H9 (cell line): Measurements from ENCODE around the gene MPC1L. TPM values are rescaled to one million over a fixed set of nuclear protein-coding genes. Genes with fewer than 3 reads are reported as not detected.

Experiments used
- DNase-seq: peaks from one replicate; pipeline ENCODE4 v3.0.0-alpha.2; 2017
- H2AFZ ChIP-seq: one replicate; pipeline ENCODE4 v1.6.1; 2013; ENCODE audit warnings: mild to moderate bottlenecking, low read length, control low read depth, moderate library complexity
- H2AK5ac ChIP-seq: 2 replicates; pipeline ENCODE4 v1.6.1; 2013; ENCODE audit warnings: low read length, control low read depth, mixed read lengths; ENCODE audit not compliant: insufficient read length
- H2BK120ac ChIP-seq: one replicate; pipeline ENCODE4 v1.6.1; 2013; ENCODE audit warnings: low read depth, mild to moderate bottlenecking, low read length, control low read depth, inconsistent platforms; ENCODE audit not compliant: poor library complexity, severe bottlenecking
- H2BK12ac ChIP-seq: 2 replicates; pipeline ENCODE4 v1.6.1; 2013; ENCODE audit warnings: low read length, control low read depth, mixed read lengths, low read depth; ENCODE audit not compliant: insufficient read length
- H2BK15ac ChIP-seq: 2 replicates; pipeline ENCODE4 v1.6.1; 2013; ENCODE audit warnings: low read depth, low read length, control low read depth
- H2BK20ac ChIP-seq: one replicate; pipeline ENCODE4 v1.6.1; 2013; ENCODE audit warnings: low read depth, mild to moderate bottlenecking, low read length, control low read depth, inconsistent platforms; ENCODE audit not compliant: poor library complexity, severe bottlenecking
- H2BK5ac ChIP-seq: 2 replicates; pipeline ENCODE4 v1.6.1; 2013; ENCODE audit warnings: low read length, control low read depth, mixed read lengths; ENCODE audit not compliant: insufficient read length
- H3K14ac ChIP-seq: 2 replicates; pipeline ENCODE4 v1.6.1; 2013; ENCODE audit warnings: low read length, control low read depth; ENCODE audit not compliant: insufficient read depth
- H3K18ac ChIP-seq: 2 replicates; pipeline ENCODE4 v1.6.1; 2013; ENCODE audit warnings: low read depth, mild to moderate bottlenecking, mixed read lengths, low read length, control low read depth; ENCODE audit not compliant: insufficient read length
- H3K23ac ChIP-seq: 2 replicates; pipeline ENCODE4 v1.6.1; 2013; ENCODE audit warnings: low read length, control low read depth, mixed read lengths, low read depth; ENCODE audit not compliant: insufficient read length
- H3K23me2 ChIP-seq: 2 replicates; pipeline ENCODE4 v1.6.1; 2013; ENCODE audit warnings: low read depth, mild to moderate bottlenecking, mixed read lengths, low read length, control low read depth; ENCODE audit not compliant: insufficient read length, poor library complexity, severe bottlenecking
- H3K27ac ChIP-seq: 2 replicates; pipeline ENCODE4 v1.5.1; 2013; ENCODE audit warnings: low read length, control low read depth, mixed read lengths, low read depth; ENCODE audit not compliant: insufficient read length
- H3K27me3 ChIP-seq: 2 replicates; pipeline ENCODE4 v1.6.1; 2013; ENCODE audit warnings: low read length, control low read depth, inconsistent platforms; ENCODE audit not compliant: insufficient read depth
- H3K4ac ChIP-seq: 2 replicates; pipeline ENCODE4 v1.6.1; 2013; ENCODE audit warnings: low read depth, mild to moderate bottlenecking, control low read depth, inconsistent platforms, low read length, moderate library complexity
- H3K4me1 ChIP-seq: 2 replicates; pipeline ENCODE4 v1.6.1; 2013; ENCODE audit warnings: low read length, control low read depth, inconsistent platforms; ENCODE audit not compliant: insufficient read depth
- H3K4me2 ChIP-seq: 2 replicates; pipeline ENCODE4 v1.6.1; 2013; ENCODE audit warnings: low read length, control low read depth, mixed read lengths; ENCODE audit not compliant: insufficient read length, insufficient read depth
- H3K56ac ChIP-seq: 2 replicates; pipeline ENCODE4 v1.6.1; 2013; ENCODE audit warnings: low read depth, mild to moderate bottlenecking, mixed read lengths, low read length, control low read depth; ENCODE audit not compliant: insufficient read length
- H3K79me1 ChIP-seq: 2 replicates; pipeline ENCODE4 v1.6.1; 2013; ENCODE audit warnings: low read depth, mild to moderate bottlenecking, moderate library complexity, low read length, control low read depth, inconsistent platforms; ENCODE audit not compliant: insufficient read depth, poor library complexity, severe bottlenecking
- H3K79me2 ChIP-seq: 2 replicates; pipeline ENCODE4 v1.6.1; 2013; ENCODE audit warnings: low read length, control low read depth, inconsistent platforms; ENCODE audit not compliant: insufficient read depth
- H3K9ac ChIP-seq: 2 replicates; pipeline ENCODE4 v1.6.1; 2013; ENCODE audit warnings: low read length, control low read depth, mixed read lengths; ENCODE audit not compliant: insufficient read length; ENCODE audit errors: extremely low read depth
- H3K9me3 ChIP-seq: one replicate; pipeline ENCODE4 v1.6.1; 2013; ENCODE audit warnings: low read depth, low read length, inconsistent platforms; ENCODE audit not compliant: control insufficient read depth
- H3T11ph ChIP-seq: one replicate; pipeline ENCODE4 v1.6.1; 2013; ENCODE audit warnings: mild to moderate bottlenecking, low read length, control low read depth, inconsistent platforms
- H4K20me1 ChIP-seq: one replicate; pipeline ENCODE4 v1.6.1; 2013; ENCODE audit not compliant: control insufficient read depth, insufficient read length, insufficient read depth
- H4K5ac ChIP-seq: 2 replicates; pipeline ENCODE4 v1.6.1; 2013; ENCODE audit warnings: low read depth, mild to moderate bottlenecking, mixed read lengths, low read length, control low read depth; ENCODE audit not compliant: insufficient read length
- H4K8ac ChIP-seq: replicated peaks from 2 replicates; pipeline ENCODE4 v1.6.1; 2013; ENCODE audit warnings: low read length, control low read depth, mixed read lengths, low read depth; ENCODE audit not compliant: insufficient read length
- H4K91ac ChIP-seq: 2 replicates; pipeline ENCODE4 v1.6.1; 2013; ENCODE audit warnings: low read depth, mild to moderate bottlenecking, moderate library complexity, mixed read lengths, low read length, control low read depth; ENCODE audit not compliant: insufficient read length
- H3K27ac Mint-ChIP-seq, 3 experiments: 2 replicates in 2 of 3; 3 replicates in 1 of 3; pipeline ENCODE4 v1.8.0; 2020 to 2021; ENCODE audit warnings: mixed read lengths in 3 of 3, mild to moderate bottlenecking in 1 of 3, moderate library complexity in 1 of 3
- H3K27me3 Mint-ChIP-seq: 2 replicates; pipeline ENCODE4 v1.8.0; 2021; ENCODE audit warnings: low read depth, mild to moderate bottlenecking, moderate library complexity, mixed read lengths
- H3K36me3 Mint-ChIP-seq, 3 experiments: 2 replicates in 2 of 3; 3 replicates in 1 of 3; pipeline ENCODE4 v1.8.0; 2020 to 2021; ENCODE audit warnings: low read depth in 3 of 3, mixed read lengths in 3 of 3; ENCODE audit not compliant: insufficient read depth in 1 of 3
- H3K4me1 Mint-ChIP-seq, 2 experiments: 2 replicates each; pipeline ENCODE4 v1.8.0; 2020; ENCODE audit warnings: mixed read lengths in 2 of 2
- H3K4me3 Mint-ChIP-seq, 2 experiments: 2 replicates in 1 of 2; 3 replicates in 1 of 2; pipeline ENCODE4 v1.8.0; 2020 to 2021; ENCODE audit warnings: mild to moderate bottlenecking in 2 of 2, mixed read lengths in 2 of 2, moderate library complexity in 1 of 2
- H3K9me3 Mint-ChIP-seq, 2 experiments: 2 replicates in 1 of 2; 3 replicates in 1 of 2; pipeline ENCODE4 v1.8.0; 2020; ENCODE audit warnings: mild to moderate bottlenecking in 2 of 2, mixed read lengths in 2 of 2, moderate library complexity in 1 of 2
- WGBS: extraction: QIAGEN DNeasy Blood & Tissue Kit; methylation state at CpG from one replicate; pipeline ENCODE4 v1.1.7; 2013; ENCODE audit warnings: missing lambda C conversion rate, low lambda C conversion rate, mixed read lengths; ENCODE audit not compliant: insufficient read length; ENCODE audit errors: extremely low coverage; 5-methylcytosine and 5-hydroxymethylcytosine counted together
- total RNA-seq: library from RNA; stranded (reverse); gene quantifications from 2 replicates; pipeline ENCODE4 v1.2.1, GENCODE V29; 2021
- TF ChIP-seq, protein P1 (sequence below): fragments of 200-600 bp; sonication (generic); conservative IDR thresholded peaks from 3 replicates; pipeline ENCODE4 v1.8.0; 2021; ENCODE audit warnings: antibody characterized with exemption, mild to moderate bottlenecking

Gene MPC1L
- total RNA-seq, 1 experiment from 2014 or later, result not detected

GRCh38 chrX:40660381-40660780 is 37.2 kb downstream of the MPC1L start:
- H4K5ac ChIP-seq, result no peak overlapping the region
- H3K23ac ChIP-seq, result no peak overlapping the region
- Mint-ChIP-seq H3K27me3 (no peaks in the 10 kb centered on the region), H3K27ac (no peak overlapping the region), H3K4me1 (peaks cover 2 to 5% of the 10 kb centered on the region in 2 experiments; a peak in 1 of 4 replicates), H3K9me3 (peaks cover 45 to 51% of the 10 kb centered on the region in 2 experiments), H3K36me3 (peaks cover 41 to 82% (median 67%) of the 10 kb centered on the region in 3 experiments), H3K4me3 (no peak overlapping the region)
- H3K18ac ChIP-seq, result no peak overlapping the region
- no peak overlapping the region for H2BK20ac ChIP-seq
- TF ChIP-seq, protein P1, sequence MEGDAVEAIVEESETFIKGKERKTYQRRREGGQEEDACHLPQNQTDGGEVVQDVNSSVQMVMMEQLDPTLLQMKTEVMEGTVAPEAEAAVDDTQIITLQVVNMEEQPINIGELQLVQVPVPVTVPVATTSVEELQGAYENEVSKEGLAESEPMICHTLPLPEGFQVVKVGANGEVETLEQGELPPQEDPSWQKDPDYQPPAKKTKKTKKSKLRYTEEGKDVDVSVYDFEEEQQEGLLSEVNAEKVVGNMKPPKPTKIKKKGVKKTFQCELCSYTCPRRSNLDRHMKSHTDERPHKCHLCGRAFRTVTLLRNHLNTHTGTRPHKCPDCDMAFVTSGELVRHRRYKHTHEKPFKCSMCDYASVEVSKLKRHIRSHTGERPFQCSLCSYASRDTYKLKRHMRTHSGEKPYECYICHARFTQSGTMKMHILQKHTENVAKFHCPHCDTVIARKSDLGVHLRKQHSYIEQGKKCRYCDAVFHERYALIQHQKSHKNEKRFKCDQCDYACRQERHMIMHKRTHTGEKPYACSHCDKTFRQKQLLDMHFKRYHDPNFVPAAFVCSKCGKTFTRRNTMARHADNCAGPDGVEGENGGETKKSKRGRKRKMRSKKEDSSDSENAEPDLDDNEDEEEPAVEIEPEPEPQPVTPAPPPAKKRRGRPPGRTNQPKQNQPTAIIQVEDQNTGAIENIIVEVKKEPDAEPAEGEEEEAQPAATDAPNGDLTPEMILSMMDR, result no peak
- H3K56ac ChIP-seq, result no peak overlapping the region
- no peaks in the 10 kb centered on the region for H3K9me3 ChIP-seq
- H3K9ac ChIP-seq, result no peak overlapping the region
- H4K8ac ChIP-seq, result no peak overlapping the region
- H3K4ac ChIP-seq, result no peak overlapping the region
- H4K20me1 ChIP-seq, result no peaks in the 10 kb centered on the region
- H3K4me1 ChIP-seq, result no peaks in the 10 kb centered on the region; the same call in 1 of the 2 replicates
- H3K27ac ChIP-seq, result no peak overlapping the region
- H2AK5ac ChIP-seq, result no peak overlapping the region
- WGBS, result no CpG with 5 or more reads among the region's 5 CpGs
- H3K14ac ChIP-seq, result no peak overlapping the region
- no peak overlapping the region for H2BK120ac ChIP-seq
- no peaks in the 10 kb centered on the region for H3K79me2 ChIP-seq
- H3K79me1 ChIP-seq, result no peaks in the 10 kb centered on the region
- no peak overlapping the region for H2BK12ac ChIP-seq
- H4K91ac ChIP-seq, result no peak overlapping the region
- no peaks in the 10 kb centered on the region for H3K23me2 ChIP-seq
- no peak overlapping the region for H2BK15ac ChIP-seq
- H2BK5ac ChIP-seq, result no peak overlapping the region
- H3K27me3 ChIP-seq, result no peaks in the 10 kb centered on the region
- H2AFZ ChIP-seq, result no peak overlapping the region
- no peak for DNase-seq
- no peak overlapping the region for H3T11ph ChIP-seq
- no peak overlapping the region for H3K4me2 ChIP-seq
